ENCODE measurements around the gene POLR2H. TPM values are rescaled to one million over a fixed set of nuclear protein-coding genes. Genes with fewer than 3 reads are reported as not detected.

POLR2H gene
- total RNA-seq, 1 experiment from 2014 or later = 153 TPM

DNA sequence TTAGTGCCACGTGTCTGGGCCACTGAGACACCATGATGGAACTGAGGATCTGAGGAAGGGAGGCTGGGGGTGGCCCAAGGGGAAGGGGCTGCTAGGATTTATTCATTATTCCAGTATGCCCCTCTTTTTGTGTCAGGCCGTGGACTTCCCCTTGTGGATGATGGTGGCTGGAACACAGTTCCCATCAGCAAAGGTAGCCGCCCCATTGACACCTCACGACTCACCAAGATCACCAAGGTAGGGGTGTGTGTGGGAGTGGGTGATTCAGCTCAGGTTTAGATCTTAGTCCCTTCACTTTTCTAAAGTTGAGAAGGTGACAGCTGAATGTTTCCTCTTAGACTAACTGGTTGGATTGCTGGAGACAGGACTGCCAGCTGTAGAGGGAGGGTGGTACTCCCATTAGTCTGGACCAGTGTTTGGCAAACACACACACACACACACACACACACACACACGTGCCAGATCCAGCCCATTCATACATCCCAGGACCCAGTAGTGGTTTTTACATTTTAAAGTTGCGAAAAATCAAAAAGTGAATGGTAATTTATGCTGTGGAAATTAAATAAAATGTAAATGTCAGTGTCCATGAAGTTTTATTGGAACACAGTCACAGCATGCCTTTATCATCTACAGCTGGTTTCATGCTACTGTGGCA is 35.7 kb upstream of the POLR2H start:
- Histone ChIP-seq H3K27me3 (ENCODE audit: insufficient read depth, low read depth) (no peaks in the 10 kb centered on the region), H3F3A (ENCODE audit: insufficient read depth, low read depth) (peaks cover 99% of the 10 kb centered on the region), H3K9me3 (ENCODE audit: insufficient read depth, low read depth) (no peaks in the 10 kb centered on the region), H3K36me3 (ENCODE audit: low read depth) (peaks cover 93% of the 10 kb centered on the region), H4K20me1 (ENCODE audit: insufficient read depth) (peaks cover 97% of the 10 kb centered on the region), H3K4me1 (replicated peaks; ENCODE audit: insufficient read depth) (peaks cover 1% of the 10 kb centered on the region; the same call in 1 of the 2 replicates), H3K9me2 (ENCODE audit: insufficient read depth) (no peaks in the 10 kb centered on the region), H3K27ac (no peak overlapping the region), H3K4me2 (no peak overlapping the region), H2AFZ (no peak overlapping the region), H3K79me2 (ENCODE audit: low read depth) (peaks cover 73% of the 10 kb centered on the region), H3K4me3 (no peak overlapping the region)
- intact Hi-C loops (cut with micrococcal nuclease; ENCODE audit: unreplicated experiment) = no loop called here
- ChIA-PET CTCF (no interaction called here), POLR2A (ENCODE audit: unreplicated experiment) (no interaction called here)
- no peak for DNase-seq
- TF ChIP-seq, protein P1, sequence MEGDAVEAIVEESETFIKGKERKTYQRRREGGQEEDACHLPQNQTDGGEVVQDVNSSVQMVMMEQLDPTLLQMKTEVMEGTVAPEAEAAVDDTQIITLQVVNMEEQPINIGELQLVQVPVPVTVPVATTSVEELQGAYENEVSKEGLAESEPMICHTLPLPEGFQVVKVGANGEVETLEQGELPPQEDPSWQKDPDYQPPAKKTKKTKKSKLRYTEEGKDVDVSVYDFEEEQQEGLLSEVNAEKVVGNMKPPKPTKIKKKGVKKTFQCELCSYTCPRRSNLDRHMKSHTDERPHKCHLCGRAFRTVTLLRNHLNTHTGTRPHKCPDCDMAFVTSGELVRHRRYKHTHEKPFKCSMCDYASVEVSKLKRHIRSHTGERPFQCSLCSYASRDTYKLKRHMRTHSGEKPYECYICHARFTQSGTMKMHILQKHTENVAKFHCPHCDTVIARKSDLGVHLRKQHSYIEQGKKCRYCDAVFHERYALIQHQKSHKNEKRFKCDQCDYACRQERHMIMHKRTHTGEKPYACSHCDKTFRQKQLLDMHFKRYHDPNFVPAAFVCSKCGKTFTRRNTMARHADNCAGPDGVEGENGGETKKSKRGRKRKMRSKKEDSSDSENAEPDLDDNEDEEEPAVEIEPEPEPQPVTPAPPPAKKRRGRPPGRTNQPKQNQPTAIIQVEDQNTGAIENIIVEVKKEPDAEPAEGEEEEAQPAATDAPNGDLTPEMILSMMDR (conservative IDR thresholded peaks at IDR 0.05) = no peak
- TF ChIP-seq EZH2 (IDR thresholded peaks at IDR 0.05; ENCODE audit: low read depth) = no peak
- no TSS peak for BruUV-seq (replicated peaks)

DNA sequence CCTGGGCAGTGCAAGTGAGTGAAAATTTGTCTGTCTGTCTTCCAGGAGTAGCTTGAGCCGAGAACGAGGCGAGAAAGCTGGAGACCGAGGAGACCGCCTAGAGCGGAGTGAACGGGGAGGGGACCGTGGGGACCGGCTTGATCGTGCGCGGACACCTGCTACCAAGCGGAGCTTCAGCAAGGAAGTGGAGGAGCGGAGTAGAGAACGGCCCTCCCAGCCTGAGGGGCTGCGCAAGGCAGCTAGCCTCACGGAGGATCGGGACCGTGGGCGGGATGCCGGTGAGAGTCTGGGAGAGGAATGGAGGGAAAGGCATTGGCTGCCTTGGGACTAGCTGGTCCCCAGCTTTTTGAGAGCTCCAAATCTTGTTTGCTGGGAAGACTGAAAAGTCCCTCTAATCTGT is 34.3 kb upstream of the POLR2H start:
- Histone ChIP-seq H3F3A (ENCODE audit: insufficient read depth, low read depth) (peaks cover 99% of the 10 kb centered on the region), H2AFZ (no peak overlapping the region), H3K27ac (no peak overlapping the region), H3K4me1 (replicated peaks; ENCODE audit: insufficient read depth) (peaks cover 13% of the 10 kb centered on the region), H4K20me1 (ENCODE audit: insufficient read depth) (peaks cover 97% of the 10 kb centered on the region), H3K79me2 (ENCODE audit: low read depth) (peaks cover 71% of the 10 kb centered on the region), H3K27me3 (ENCODE audit: insufficient read depth, low read depth) (no peaks in the 10 kb centered on the region), H3K9me2 (ENCODE audit: insufficient read depth) (no peaks in the 10 kb centered on the region), H3K9me3 (ENCODE audit: insufficient read depth, low read depth) (no peaks in the 10 kb centered on the region), H3K4me3 (no peak overlapping the region), H3K36me3 (ENCODE audit: low read depth) (peaks cover 91% of the 10 kb centered on the region), H3K4me2 (no peak overlapping the region)
- intact Hi-C loops (cut with micrococcal nuclease; ENCODE audit: unreplicated experiment) = no loop called here
- TF ChIP-seq EZH2 (IDR thresholded peaks at IDR 0.05; ENCODE audit: low read depth) = no peak
- TF ChIP-seq, protein P1 (conservative IDR thresholded peaks at IDR 0.05) = no peak
- BruUV-seq (replicated peaks) = TSS peak; percentile 1
- POLR2A ChIA-PET (ENCODE audit: unreplicated experiment) = no interaction called here
- DNase-seq = no peak
- CTCF ChIA-PET = no interaction called here

DNA sequence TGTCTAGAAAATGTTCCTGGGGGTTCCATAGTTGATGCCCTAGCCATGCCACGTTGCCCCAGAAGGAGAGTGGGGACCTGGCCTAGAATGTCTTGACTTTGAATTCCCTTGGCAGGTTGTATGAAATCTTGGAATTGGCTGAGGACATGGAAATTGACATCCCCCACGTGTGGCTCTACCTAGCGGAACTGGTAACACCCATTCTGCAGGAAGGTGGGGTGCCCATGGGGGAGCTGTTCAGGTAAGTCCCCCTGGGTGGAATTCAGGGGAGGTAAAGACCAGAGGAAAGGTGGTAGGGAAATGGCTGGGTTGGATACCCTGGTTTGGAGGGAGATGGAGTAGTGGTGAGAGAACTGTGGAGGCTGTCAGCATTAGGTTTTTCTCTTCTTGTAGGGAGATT is 33.0 kb upstream of the POLR2H start:
- DNase-seq = no peak
- no TSS peak for BruUV-seq (replicated peaks)
- CTCF ChIA-PET = no interaction called here
- POLR2A ChIA-PET (ENCODE audit: unreplicated experiment) = interaction anchor here (0.6 kb wide), 1 partner anchor 13 kb away, joined by 4 read pairs; no protein-coding TSS in a partner anchor
- H3K27ac ChIP-seq = no peak overlapping the region
- H3K9me3 ChIP-seq (ENCODE audit: insufficient read depth, low read depth) = no peaks in the 10 kb centered on the region
- H3F3A ChIP-seq (ENCODE audit: insufficient read depth, low read depth) = peaks cover 99% of the 10 kb centered on the region
- H3K9me2 ChIP-seq (ENCODE audit: insufficient read depth) = no peaks in the 10 kb centered on the region
- H3K27me3 ChIP-seq (ENCODE audit: insufficient read depth, low read depth) = no peaks in the 10 kb centered on the region
- no peak overlapping the region for H3K4me2 ChIP-seq
- intact Hi-C loops (cut with micrococcal nuclease; ENCODE audit: unreplicated experiment) = no loop called here
- peaks cover 85% of the 10 kb centered on the region for H3K36me3 ChIP-seq (ENCODE audit: low read depth)
- peaks cover 97% of the 10 kb centered on the region for H4K20me1 ChIP-seq (ENCODE audit: insufficient read depth)
- TF ChIP-seq, protein P1 (conservative IDR thresholded peaks at IDR 0.05) = no peak
- TF ChIP-seq EZH2 (IDR thresholded peaks at IDR 0.05; ENCODE audit: low read depth) = no peak
- no peak overlapping the region for H3K4me3 ChIP-seq
- no peak overlapping the region for H2AFZ ChIP-seq
- H3K4me1 ChIP-seq (replicated peaks; ENCODE audit: insufficient read depth) = peaks cover 27% of the 10 kb centered on the region
- peaks cover 57% of the 10 kb centered on the region for H3K79me2 ChIP-seq (ENCODE audit: low read depth)

Measured in PC-9 (cell line).